Keratinocyte (primary cell): ENCODE measurements around the gene GCSAML. TPM values are rescaled to one million over a fixed set of nuclear protein-coding genes. Genes with fewer than 3 reads are reported as not detected.

Source experiments
- DNase-seq: peaks from one replicate; pipeline ENCODE4 v3.0.0-alpha.2; 2011; ENCODE audit warnings: low read depth, missing footprints, low spot score
- FAIRE-seq: peaks from 2 replicates; lab custom pipeline; 2011; peaks lifted over from hg19 to GRCh38; lab: Jason Lieb, UNC
- H2AFZ ChIP-seq: 2 replicates; pipeline ENCODE4 v1.6.0; 2012; ENCODE audit warnings: low read length, control low read depth, inconsistent platforms; ENCODE audit not compliant: control insufficient read depth
- H3K27ac ChIP-seq: 2 replicates; pipeline ENCODE4 v1.5.1; 2011; ENCODE audit warnings: low read length; ENCODE audit not compliant: control insufficient read depth, insufficient read depth
- H3K27me3 ChIP-seq: 3 replicates; pipeline ENCODE4 v1.6.0; 2011; ENCODE audit warnings: low read length; ENCODE audit not compliant: control insufficient read depth, insufficient read depth; ENCODE audit errors: extremely low read depth
- H3K36me3 ChIP-seq, 2 experiments: 2 replicates in 1 of 2; 3 replicates in 1 of 2; pipeline ENCODE4 v1.5.1; 2011; ENCODE audit warnings: low read length in 2 of 2, mild to moderate bottlenecking in 1 of 2; ENCODE audit not compliant: control insufficient read depth in 2 of 2, insufficient read depth in 2 of 2; ENCODE audit errors: extremely low read depth in 1 of 2
- H3K4me1 ChIP-seq: 3 replicates; pipeline ENCODE4 v1.5.1; 2011; ENCODE audit warnings: low read length; ENCODE audit not compliant: control insufficient read depth, insufficient read depth; ENCODE audit errors: extremely low read depth
- H3K4me2 ChIP-seq: 3 replicates; pipeline ENCODE4 v1.6.0; 2011; ENCODE audit warnings: low read depth, low read length; ENCODE audit not compliant: control insufficient read depth, insufficient read depth; ENCODE audit errors: extremely low read depth
- H3K4me3 ChIP-seq, 3 experiments: fragments of 200-600 bp in 1 of 3; sonication (generic) in 1 of 3; 2 replicates in 2 of 3; 3 replicates in 1 of 3; pipeline ENCODE4 v1.5.1; 2011 to 2016; ENCODE audit warnings: low read length in 3 of 3, mild to moderate bottlenecking in 3 of 3, control low read depth in 2 of 3, inconsistent platforms in 1 of 3, low read depth in 1 of 3, mixed read lengths in 1 of 3, mixed run types in 1 of 3, moderate library complexity in 1 of 3; ENCODE audit not compliant: control insufficient read depth in 2 of 3, insufficient read depth in 2 of 3; ENCODE audit errors: extremely low read depth in 1 of 3
- H3K79me2 ChIP-seq: 2 replicates; pipeline ENCODE4 v1.6.0; 2012; ENCODE audit warnings: low read length; ENCODE audit not compliant: control insufficient read depth, insufficient read depth
- H3K9ac ChIP-seq: 3 replicates; pipeline ENCODE4 v1.6.0; 2011; ENCODE audit warnings: low read length; ENCODE audit not compliant: control insufficient read depth, insufficient read depth; ENCODE audit errors: extremely low read depth
- H3K9me1 ChIP-seq: 3 replicates; pipeline ENCODE4 v1.6.0; 2011; ENCODE audit warnings: low read length; ENCODE audit not compliant: control insufficient read depth, insufficient read depth; ENCODE audit errors: extremely low read depth
- H3K9me3 ChIP-seq: 2 replicates; pipeline ENCODE4 v1.5.1; 2012; ENCODE audit warnings: low read depth, low read length; ENCODE audit not compliant: control insufficient read depth
- H4K20me1 ChIP-seq: 3 replicates; pipeline ENCODE4 v1.6.0; 2011; ENCODE audit warnings: low read length; ENCODE audit not compliant: control insufficient read depth, insufficient read depth; ENCODE audit errors: extremely low read depth
- EZH2 ChIP-seq: IDR thresholded peaks from one replicate; pipeline ENCODE4 v1.6.1; 2012; ENCODE audit warnings: inconsistent platforms, mild to moderate bottlenecking, low read length, moderate library complexity
- dilution Hi-C: fragments of 300-500 bp; cut with MboI; formaldehyde crosslinking; loops from one replicate; pipeline ENCODE4 v1.7.0; 2020; ENCODE audit warnings: low sequenced_read_pairs; ENCODE audit not compliant: extremely low pct_ligation_motif_present
- polyA plus RNA-seq, 5 experiments: library from polyadenylated mRNA; depleted of rRNA in 3 of 5; stranded (reverse) in 3 of 5; stranded (forward) in 1 of 5; unstranded in 1 of 5; fragments of >200 nt; gene quantifications; 1 replicate in 1 of 5; 2 replicates in 3 of 5; 3 replicates in 1 of 5; pipeline versions ENCODE4 v1.2.1 to v1.2.3, GENCODE V29; 2011 to 2012; ENCODE audit warnings: missing spikeins in 2 of 5, low read depth in 1 of 5, low replicate concordance in 1 of 5
- TF ChIP-seq, protein P1 (sequence below), 3 experiments: IDR thresholded peaks in 1 of 3; conservative IDR thresholded peaks in 1 of 3; optimal IDR thresholded peaks in 1 of 3; 2 replicates in 2 of 3; 3 replicates in 1 of 3; pipeline versions ENCODE3 to v1.5.1; 2011; ENCODE audit warnings: low read length in 3 of 3, mild to moderate bottlenecking in 3 of 3, moderate library complexity in 2 of 3, control low read depth in 1 of 3, inconsistent platforms in 1 of 3; ENCODE audit not compliant: insufficient read depth in 2 of 3; ENCODE audit errors: extremely low read depth in 1 of 3

GCSAML gene
- polyA plus RNA-seq, 1 donor (not counting 4 experiments of a cell fraction or from before 2014, with no cell fraction given), result not detected

DNA sequence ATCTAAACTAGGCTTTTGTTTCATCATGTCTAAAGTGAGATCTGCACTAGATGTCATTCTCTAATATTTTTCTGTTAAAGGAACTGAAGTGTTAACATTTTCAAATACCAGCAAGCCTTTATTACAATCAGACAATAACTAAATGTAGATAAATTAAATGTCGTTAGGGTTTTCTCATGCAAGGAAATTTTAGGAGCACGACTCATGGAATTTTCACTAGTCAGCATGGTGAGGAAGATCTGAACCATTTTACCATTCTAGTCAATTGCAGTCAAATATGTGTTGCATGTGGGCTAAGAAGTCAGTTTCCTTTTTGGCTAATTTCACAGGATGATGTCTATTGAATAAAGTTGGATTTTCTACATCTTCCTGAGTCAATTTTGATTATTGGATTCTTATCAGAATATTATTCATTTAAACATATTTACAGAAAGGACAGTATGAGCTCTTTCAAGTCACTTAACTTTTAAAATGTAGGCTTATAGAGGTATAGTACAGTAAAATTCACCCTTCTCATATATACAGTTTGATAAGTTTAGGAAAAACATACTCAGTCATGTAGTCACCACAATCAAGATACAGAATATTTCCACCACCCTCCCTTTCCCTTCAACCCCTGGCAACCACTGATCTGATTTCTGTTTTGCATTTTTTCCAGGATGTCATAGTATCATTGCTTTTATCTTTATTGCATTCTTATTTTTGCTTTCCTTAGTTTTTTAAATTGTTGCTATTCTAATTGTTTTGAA is 9.2 kb downstream of the GCSAML start:
- DNase-seq (no peak), FAIRE-seq (no peak)
- no peaks in the 10 kb centered on the region for H3K27me3 ChIP-seq
- H3K4me3 ChIP-seq, result no peak overlapping the region
- H3K4me1 ChIP-seq, result no peaks in the 10 kb centered on the region
- no peak overlapping the region for H3K27ac ChIP-seq
- no peak overlapping the region for H2AFZ ChIP-seq
- no peaks in the 10 kb centered on the region for H3K36me3 ChIP-seq
- no peaks in the 10 kb centered on the region for H3K9me1 ChIP-seq
- no peak overlapping the region for H3K9ac ChIP-seq
- dilution Hi-C loops, result no loop called here
- no peaks in the 10 kb centered on the region for H3K9me3 ChIP-seq
- H3K4me2 ChIP-seq, result no peak overlapping the region
- no peaks in the 10 kb centered on the region for H3K79me2 ChIP-seq
- no peaks in the 10 kb centered on the region for H4K20me1 ChIP-seq
- TF ChIP-seq EZH2, result no peak
- TF ChIP-seq, protein P1, sequence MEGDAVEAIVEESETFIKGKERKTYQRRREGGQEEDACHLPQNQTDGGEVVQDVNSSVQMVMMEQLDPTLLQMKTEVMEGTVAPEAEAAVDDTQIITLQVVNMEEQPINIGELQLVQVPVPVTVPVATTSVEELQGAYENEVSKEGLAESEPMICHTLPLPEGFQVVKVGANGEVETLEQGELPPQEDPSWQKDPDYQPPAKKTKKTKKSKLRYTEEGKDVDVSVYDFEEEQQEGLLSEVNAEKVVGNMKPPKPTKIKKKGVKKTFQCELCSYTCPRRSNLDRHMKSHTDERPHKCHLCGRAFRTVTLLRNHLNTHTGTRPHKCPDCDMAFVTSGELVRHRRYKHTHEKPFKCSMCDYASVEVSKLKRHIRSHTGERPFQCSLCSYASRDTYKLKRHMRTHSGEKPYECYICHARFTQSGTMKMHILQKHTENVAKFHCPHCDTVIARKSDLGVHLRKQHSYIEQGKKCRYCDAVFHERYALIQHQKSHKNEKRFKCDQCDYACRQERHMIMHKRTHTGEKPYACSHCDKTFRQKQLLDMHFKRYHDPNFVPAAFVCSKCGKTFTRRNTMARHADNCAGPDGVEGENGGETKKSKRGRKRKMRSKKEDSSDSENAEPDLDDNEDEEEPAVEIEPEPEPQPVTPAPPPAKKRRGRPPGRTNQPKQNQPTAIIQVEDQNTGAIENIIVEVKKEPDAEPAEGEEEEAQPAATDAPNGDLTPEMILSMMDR (optimal IDR thresholded peaks at IDR 0.05 in 1 of 3, IDR thresholded peaks at IDR 0.05 in 1 of 3, conservative IDR thresholded peaks at IDR 0.05 in 1 of 3; ENCODE audit: extremely low read depth in 1 of 3, insufficient read depth in 2 of 3, low read length in 3 of 3), result no peak

DNA sequence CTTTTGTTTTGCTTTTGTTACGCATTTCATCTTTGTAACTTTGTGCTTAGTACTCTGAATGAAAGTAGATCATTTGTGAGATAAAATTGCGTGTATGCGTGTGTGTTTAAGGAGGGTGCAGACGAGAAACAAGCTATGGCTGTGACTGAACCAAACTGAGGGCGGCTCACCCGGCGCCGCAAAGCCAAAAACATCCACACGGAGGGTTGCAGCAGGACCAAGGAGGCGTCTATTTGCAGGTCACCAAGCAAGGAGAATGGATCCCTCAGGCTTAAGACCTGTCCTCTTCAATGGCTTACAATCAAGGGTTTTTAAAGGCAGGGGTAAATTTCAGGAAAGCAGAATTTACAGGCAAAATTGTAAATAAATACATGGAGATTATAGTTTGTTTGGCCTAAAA is 12.8 kb downstream of the GCSAML start:
- no peak overlapping the region for H3K4me3 ChIP-seq
- DNase-seq, result no peak
- dilution Hi-C loops, result no loop called here

More for the DNA sequence above, 12.8 kb downstream of the GCSAML start:
- Histone ChIP-seq H3K36me3 (no peaks in the 10 kb centered on the region), H3K4me1 (no peaks in the 10 kb centered on the region), H3K27me3 (no peaks in the 10 kb centered on the region), H3K9me3 (no peaks in the 10 kb centered on the region), H2AFZ (no peak overlapping the region), H3K9ac (no peak overlapping the region), H3K4me2 (no peak overlapping the region), H4K20me1 (no peaks in the 10 kb centered on the region), H3K27ac (no peak overlapping the region), H3K79me2 (no peaks in the 10 kb centered on the region), H3K9me1 (no peaks in the 10 kb centered on the region)
- FAIRE-seq, result no peak
- TF ChIP-seq EZH2, result no peak
- TF ChIP-seq, protein P1 (optimal IDR thresholded peaks at IDR 0.05 in 1 of 3, IDR thresholded peaks at IDR 0.05 in 1 of 3, conservative IDR thresholded peaks at IDR 0.05 in 1 of 3; ENCODE audit: extremely low read depth in 1 of 3, insufficient read depth in 2 of 3, low read length in 3 of 3), result no peak
